AG09319 (cell line): Measurements from ENCODE around the gene PNKD.

Experiments used
- DNase-seq: peaks from one replicate; pipeline ENCODE4 v3.0.0-alpha.2; 2010; ENCODE audit warnings: low read depth; ENCODE audit errors: extremely low read depth
- CTCF ChIP-seq: IDR thresholded peaks from 2 replicates; pipeline ENCODE4 v1.5.1; 2011; ENCODE audit warnings: low read depth, mild to moderate bottlenecking, inconsistent platforms, low read length, moderate library complexity

PNKD gene

DNA sequence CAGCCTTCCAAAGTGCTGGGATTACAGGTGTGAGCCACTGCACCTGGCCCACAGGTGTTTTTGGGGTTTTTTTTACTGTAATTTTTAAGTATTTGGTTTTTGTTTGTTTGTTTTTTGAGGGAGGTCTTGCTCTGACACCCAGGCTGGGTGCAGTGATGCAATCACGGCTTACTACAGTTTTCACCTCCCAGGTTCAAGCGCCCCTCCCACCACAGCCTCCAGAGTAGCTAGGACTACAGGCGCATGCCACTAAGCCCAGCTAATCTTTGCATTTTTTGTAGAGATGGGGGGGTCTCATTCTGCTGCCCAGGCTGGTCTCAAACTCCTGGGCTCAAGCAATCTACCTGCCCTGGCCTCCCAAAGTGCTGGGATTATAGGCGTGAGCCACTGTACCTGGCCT is 104.5 kb downstream of the PNKD start:
- no peak for DNase-seq
- no peak for TF ChIP-seq CTCF

GRCh38 chr2:218375212-218375611 is 104.9 kb downstream of the PNKD start:
- TF ChIP-seq CTCF, result no peak
- DNase-seq, result no peak

GRCh38 chr2:218378053-218378452 is 107.7 kb downstream of the PNKD start:
- TF ChIP-seq CTCF, result no peak
- no peak for DNase-seq

DNA sequence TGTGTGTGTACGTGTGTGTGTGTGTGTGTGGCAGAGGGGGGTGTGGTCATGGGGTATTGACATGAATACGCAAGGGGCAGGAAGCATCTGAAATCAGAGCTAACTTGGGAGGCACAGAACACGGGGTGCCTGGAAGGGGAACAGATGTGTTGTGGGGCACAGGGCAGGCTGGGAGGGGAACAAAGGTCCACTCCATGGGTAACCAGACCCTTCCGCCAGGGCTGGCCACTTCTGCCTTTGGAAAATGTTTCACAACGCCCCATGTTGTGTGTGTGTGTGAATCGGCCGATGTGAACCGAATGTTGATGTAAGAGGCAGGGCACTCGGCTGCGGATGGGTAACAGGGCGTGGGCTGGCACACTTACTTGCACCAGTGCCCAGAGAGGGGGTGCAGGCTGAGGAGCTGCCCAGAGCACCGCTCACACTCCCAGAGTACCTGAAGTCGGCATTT is 111.6 kb downstream of the PNKD start, which contains the start of gene SLC11A1:
Gene SLC11A1 (plus strand): TSS at position 358 of the 451 bp plus-strand sequence. CDS start 96 bp downstream, outside the sequence.
- no peak for DNase-seq
- no peak for TF ChIP-seq CTCF

- TF ChIP-seq CTCF, result no peak
- no peak for DNase-seq
These were observed 112.5 kb downstream of the PNKD start for GRCh38 chr2:218382785-218383184.

DNA sequence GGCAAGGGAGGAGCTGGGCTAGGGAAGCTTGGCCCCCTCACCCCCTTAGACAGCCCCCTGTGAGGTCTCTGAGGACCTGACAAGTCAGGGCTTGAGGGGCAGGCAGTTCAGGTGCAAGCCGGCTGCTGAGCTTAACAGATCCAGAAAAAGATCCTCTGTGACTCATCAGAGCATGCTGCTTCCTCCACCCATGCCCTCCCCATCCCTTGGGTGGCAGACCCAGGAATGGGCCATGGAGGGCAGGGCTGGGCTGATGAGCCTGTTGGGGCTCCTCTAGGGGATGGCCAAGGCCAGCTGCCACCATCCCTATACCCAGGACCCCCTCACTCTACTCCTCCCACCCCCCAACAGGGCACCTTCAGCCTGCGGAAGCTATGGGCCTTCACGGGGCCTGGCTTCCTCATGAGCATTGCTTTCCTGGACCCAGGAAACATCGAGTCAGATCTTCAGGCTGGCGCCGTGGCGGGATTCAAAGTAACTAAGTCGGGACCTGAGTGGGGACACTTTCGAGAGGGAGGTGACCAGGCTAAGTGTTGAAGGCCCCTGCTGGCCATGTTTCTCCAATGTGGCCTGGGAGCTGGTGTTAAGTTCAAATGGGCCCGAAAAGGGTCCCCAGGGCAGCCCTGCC is 113.7 kb downstream of the PNKD start:
- TF ChIP-seq CTCF, result no peak
- no peak for DNase-seq

GRCh38 chr2:218384975-218385374 is 114.7 kb downstream of the PNKD start:
- no peak for TF ChIP-seq CTCF

More at GRCh38 chr2:218384975-218385374, 114.7 kb downstream of the PNKD start:
- DNase-seq, result no peak
